Aorta (tissue), 5 donors: ENCODE measurements around the gene ARHGAP32. TPM values are rescaled to one million over a fixed set of nuclear protein-coding genes. Genes with fewer than 3 reads are reported as not detected.

Experiments
- ATAC-seq: fragments of 200-7000 bp; cut with Tn5 transposase; one replicate; pipeline ENCODE4 v1.9.1; 2022; ENCODE audit warnings: moderate library complexity; ENCODE audit not compliant: low FRiP score
- DNase-seq, 2 donors: peaks; one replicate each; pipeline ENCODE4 v3.0.0-alpha.2; 2020
- H3K27ac ChIP-seq, 2 donors: one replicate each; pipeline ENCODE4 v1.5.1; 2013; ENCODE audit warnings: low read length in 2 of 2, mild to moderate bottlenecking in 2 of 2, moderate library complexity in 2 of 2, control low read depth in 1 of 2, inconsistent platforms in 1 of 2, low read depth in 1 of 2
- H3K27me3 ChIP-seq, 2 donors: one replicate each; pipeline ENCODE4 v1.6.1; 2013; ENCODE audit warnings: control low read depth in 1 of 2, low read length in 1 of 2, mild to moderate bottlenecking in 1 of 2, moderate library complexity in 1 of 2; ENCODE audit not compliant: insufficient read depth in 2 of 2, control insufficient read depth in 1 of 2
- H3K36me3 ChIP-seq, 2 donors: one replicate each; pipeline ENCODE4 v1.6.1; 2013; ENCODE audit warnings: control low read depth in 1 of 2, low read length in 1 of 2, mild to moderate bottlenecking in 1 of 2; ENCODE audit not compliant: insufficient read depth in 2 of 2, control insufficient read depth in 1 of 2
- H3K4me1 ChIP-seq, 2 donors: one replicate each; pipeline ENCODE4 v1.6.1; 2013; ENCODE audit warnings: low read length in 2 of 2, control low read depth in 1 of 2, mild to moderate bottlenecking in 1 of 2, moderate library complexity in 1 of 2; ENCODE audit not compliant: insufficient read depth in 2 of 2, control insufficient read depth in 1 of 2
- H3K4me3 ChIP-seq, 2 donors: one replicate each; pipeline ENCODE4 v1.5.1; 2013; ENCODE audit warnings: low read length in 2 of 2, control low read depth in 1 of 2, mild to moderate bottlenecking in 1 of 2
- H3K9me3 ChIP-seq: one replicate; pipeline ENCODE4 v1.6.1; 2013; ENCODE audit warnings: mild to moderate bottlenecking, low read length; ENCODE audit not compliant: control insufficient read depth
- WGBS, 2 donors: extraction: QIAGEN DNeasy Blood & Tissue Kit; methylation state at CpG; one replicate each; pipeline ENCODE4 v1.1.7; 2013; 5-methylcytosine and 5-hydroxymethylcytosine counted together
- intact Hi-C, 2 donors: fragments of 100-400 bp; cut with DNase I; formaldehyde crosslinking; loops; one replicate each; pipeline versions ENCODE4 v1.14.2 to v1.15.0; 2022
- long read RNA-seq, 2 donors: library from polyadenylated mRNA; unstranded; transcript quantifications; one replicate each; pipeline ENCODE4 v2.0.0, GENCODE V29; 2020 to 2021
- polyA plus RNA-seq, 2 donors: library from polyadenylated mRNA; stranded (reverse); fragments of 200-250 nt; gene quantifications; one replicate each; pipeline ENCODE4 v1.2.3, GENCODE V29; 2013
- total RNA-seq, 2 donors: library from RNA; stranded (reverse); fragmentation: NEBNext Ultra II Directional; extraction: Animal tissue kit (Norgen Biotek cat#: 25700); gene quantifications; one replicate each; pipeline ENCODE4 v1.2.1, GENCODE V29; 2021
- donor health status: healthy with polysubstance abuse.
- donor health status: Bipolar disorder and iron deficiency.
- donor health status: DM: no; HTN: no; CAD: no.
- donor health status: DM: no; HTN: no; CAD: no.
- donor health status: DM: yes; HTN: yes; CAD: no.

Gene ARHGAP32
- total RNA-seq (10 to 100 TPM; 14.4 to 21.3 TPM), polyA plus RNA-seq (1 to 10 TPM; 1.8 to 3.4 TPM)
- long read RNA-seq, donor 1, partial matches to known transcripts, result 0 of 12 reads
- long read RNA-seq, donor 1, other reads (novel, unspliced or antisense), result 12 of 12 reads
- long read RNA-seq, donor 2, partial matches to known transcripts, result 2 of 8 reads
- long read RNA-seq, donor 2, other reads (novel, unspliced or antisense), result 6 of 8 reads

DNA sequence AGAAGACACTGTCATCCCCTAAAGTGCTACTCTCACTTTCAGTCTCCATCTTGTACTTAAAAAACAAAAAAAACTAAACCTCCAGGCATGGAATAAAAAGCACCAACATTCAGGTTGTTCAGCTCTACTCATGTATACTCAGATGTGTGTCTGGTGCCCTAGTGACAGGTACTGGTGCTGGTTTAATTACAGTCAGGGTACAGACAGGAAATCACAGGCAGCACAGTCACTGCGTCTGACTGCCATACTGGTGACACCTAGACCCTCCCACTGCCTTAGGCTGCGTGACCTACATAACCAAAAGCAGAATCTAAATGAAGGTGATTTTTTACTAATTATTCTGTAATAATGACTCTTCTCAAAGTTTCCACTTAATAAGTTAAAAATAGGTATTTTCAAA, at the start of gene ARHGAP32:
Gene ARHGAP32 (minus strand): TSS at position 176 of the 400 bp plus-strand sequence. CDS start 127 bp downstream, at position 49.
- DNase-seq, result no peak
- H3K36me3 ChIP-seq, result no peaks in the 10 kb centered on the region
- WGBS, 2 donors, result 91 to 96% methylated on average over 2 of the region's 2 CpGs
- no peaks in the 10 kb centered on the region for H3K4me1 ChIP-seq
- no peaks in the 10 kb centered on the region for H3K9me3 ChIP-seq
- no peak within 1 kb of the TSS for H3K27ac ChIP-seq
- H3K4me3 ChIP-seq, result no peak within 1 kb of the TSS
- no peaks in the 10 kb centered on the region for H3K27me3 ChIP-seq
- intact Hi-C loops, result no loop called here
- ATAC-seq, result no peak

DNA sequence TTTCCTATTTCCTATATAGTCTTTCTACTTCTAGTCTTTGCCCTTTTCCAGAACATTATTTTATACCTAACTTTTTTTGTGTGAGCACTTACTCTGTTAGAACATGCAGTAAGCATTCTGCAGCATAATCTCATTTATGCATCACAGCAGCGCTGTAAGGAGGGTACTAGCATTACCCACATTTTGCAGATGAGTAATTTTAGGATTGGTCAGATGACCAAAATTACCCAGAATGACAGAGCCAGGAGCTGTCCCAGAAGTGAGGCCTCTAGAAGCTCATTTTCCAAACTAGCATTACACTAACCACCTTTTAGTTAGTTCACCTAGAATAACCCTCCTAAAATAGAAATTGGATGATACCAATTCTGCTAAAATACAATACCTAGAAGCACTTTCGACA, 47.1 kb upstream of the ARHGAP32 start:
- WGBS, 2 donors, result 97 to 99% methylated on average over 2 of the region's 2 CpGs
- no peak for DNase-seq
- Histone ChIP-seq H3K27ac (no peak overlapping the region), H3K36me3 (no peaks in the 10 kb centered on the region), H3K4me1 (no peaks in the 10 kb centered on the region), H3K4me3 (no peak overlapping the region), H3K27me3 (no peaks in the 10 kb centered on the region), H3K9me3 (no peaks in the 10 kb centered on the region)
- ATAC-seq, result no peak
- intact Hi-C loops, result no loop called here

DNA sequence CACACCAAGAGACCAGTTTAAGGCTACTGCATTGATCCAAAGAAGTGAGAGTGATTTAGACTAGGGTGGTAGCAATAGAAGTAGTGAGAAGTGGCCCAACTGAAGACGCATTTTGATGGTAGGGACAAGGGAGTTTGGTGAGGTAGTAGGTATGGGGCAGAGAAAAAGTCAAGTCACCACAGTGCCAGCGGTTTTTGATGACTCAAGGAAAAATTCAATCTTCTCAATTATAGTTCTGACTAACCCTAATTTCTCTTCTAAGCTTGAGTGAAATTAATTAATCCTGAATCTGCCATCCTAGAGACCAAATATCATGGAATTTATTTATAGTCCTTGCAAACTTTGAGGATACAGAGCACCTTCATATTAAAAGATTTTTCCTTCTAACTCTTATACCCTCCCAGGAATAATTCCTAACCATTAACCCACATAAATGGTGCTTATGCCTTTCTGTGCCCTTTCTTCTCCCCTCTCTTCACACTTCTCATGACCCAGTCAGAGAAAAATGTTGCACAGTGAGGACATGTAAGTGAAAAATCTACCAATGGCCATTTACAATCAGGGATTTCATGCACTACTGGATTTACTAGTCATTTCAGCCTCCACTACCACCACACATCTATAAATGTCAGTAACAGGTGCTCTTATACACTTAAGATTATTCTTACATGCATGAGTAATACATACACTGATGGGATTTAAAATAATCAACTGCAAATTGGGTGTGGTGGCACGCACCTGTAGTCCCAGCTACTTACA, 45.9 kb upstream of the ARHGAP32 start:
- intact Hi-C loops, result no loop called here

DNA sequence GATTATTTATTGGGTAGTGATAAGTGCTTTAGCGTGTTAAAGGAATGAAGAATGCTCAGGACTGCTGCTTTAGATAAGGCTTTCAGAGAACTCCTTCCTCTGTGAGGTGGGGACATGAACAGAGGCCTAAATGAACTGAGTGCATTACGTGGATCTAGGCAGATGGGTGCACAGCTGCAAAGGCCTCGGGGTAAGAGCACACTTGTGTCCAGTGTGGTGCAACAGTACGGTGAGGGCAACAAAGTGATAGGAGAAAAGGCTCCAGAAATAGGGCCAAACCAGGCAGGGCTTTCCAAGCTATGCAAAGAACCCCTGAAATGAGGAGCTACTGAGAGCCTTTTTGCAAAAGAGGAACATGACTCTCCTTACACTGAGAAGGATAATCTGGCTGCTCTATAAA, 45.3 kb upstream of the ARHGAP32 start:
- H3K4me3 ChIP-seq, result no peak overlapping the region
- no peak overlapping the region for H3K27ac ChIP-seq
- ATAC-seq (no peak), DNase-seq (no peak)
- H3K27me3 ChIP-seq, result no peaks in the 10 kb centered on the region
- H3K36me3 ChIP-seq, result no peaks in the 10 kb centered on the region
- H3K9me3 ChIP-seq, result no peaks in the 10 kb centered on the region
- H3K4me1 ChIP-seq, result no peaks in the 10 kb centered on the region
- 85 to 92% methylated on average over 4 of the region's 4 CpGs for WGBS, 2 donors
- intact Hi-C loops, result no loop called here

More for the DNA sequence above, 45.9 kb upstream of the ARHGAP32 start:
- ATAC-seq (no peak), DNase-seq (no peak)
- no peaks in the 10 kb centered on the region for H3K4me1 ChIP-seq
- no peaks in the 10 kb centered on the region for H3K9me3 ChIP-seq
- H3K36me3 ChIP-seq, result no peaks in the 10 kb centered on the region
- H3K27ac ChIP-seq, result no peak overlapping the region
- WGBS, 2 donors, result 97 to 99% methylated on average over 3 of the region's 3 CpGs
- H3K4me3 ChIP-seq, result no peak overlapping the region
- H3K27me3 ChIP-seq, result no peaks in the 10 kb centered on the region

DNA sequence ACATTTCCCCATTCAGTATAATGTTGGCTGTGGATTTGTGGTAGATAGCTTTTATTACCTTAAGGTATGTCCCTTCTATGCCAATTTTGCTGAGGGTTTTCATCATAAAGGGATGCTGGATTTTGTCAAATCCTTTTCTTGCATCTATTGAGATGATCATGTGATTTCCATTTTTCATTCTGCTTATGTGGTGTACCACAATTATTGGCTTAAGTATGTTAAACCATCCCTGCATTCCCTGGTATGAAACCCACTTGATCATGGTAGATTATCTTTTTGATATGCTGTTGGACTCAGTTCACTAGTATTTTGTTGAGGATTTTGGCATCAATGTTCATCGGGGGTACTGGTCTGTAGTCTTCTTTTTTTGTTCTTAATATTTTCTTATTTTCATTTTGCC, 44.7 kb upstream of the ARHGAP32 start:
- H3K27ac ChIP-seq, result no peak overlapping the region
- no peak for DNase-seq
- H3K9me3 ChIP-seq, result no peaks in the 10 kb centered on the region
- no peak overlapping the region for H3K4me3 ChIP-seq
- no peaks in the 10 kb centered on the region for H3K27me3 ChIP-seq
- ATAC-seq, result no peak
- intact Hi-C loops, result no loop called here
- no peaks in the 10 kb centered on the region for H3K36me3 ChIP-seq
- 96 to 97% methylated on average over 1 of the region's 1 CpG for WGBS, 2 donors
- H3K4me1 ChIP-seq, result no peaks in the 10 kb centered on the region

DNA sequence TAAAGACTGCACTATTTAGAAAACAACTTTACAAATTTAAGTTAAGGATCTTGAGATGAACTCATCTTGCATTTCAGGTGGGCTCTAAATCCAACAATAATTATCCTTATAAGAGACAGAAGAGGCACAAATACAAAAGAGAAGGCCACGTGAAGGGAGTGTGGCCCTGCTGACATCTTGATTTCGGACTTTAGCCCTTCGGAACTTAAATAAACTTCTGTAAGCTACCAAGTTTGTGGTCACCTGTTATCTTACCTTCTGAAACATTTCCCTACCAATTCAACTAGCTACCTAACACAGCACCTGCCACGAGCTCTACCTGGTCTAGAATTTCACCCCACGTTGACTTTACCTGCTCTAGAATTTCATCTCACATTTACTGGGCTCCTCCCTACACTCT, 42.9 kb upstream of the ARHGAP32 start:
- WGBS, 2 donors, result 96% methylated on average over 5 of the region's 5 CpGs
- Histone ChIP-seq H3K9me3 (no peaks in the 10 kb centered on the region), H3K4me1 (no peaks in the 10 kb centered on the region), H3K4me3 (no peak overlapping the region), H3K36me3 (no peaks in the 10 kb centered on the region), H3K27me3 (no peaks in the 10 kb centered on the region), H3K27ac (no peak overlapping the region)
- no peak for DNase-seq
- intact Hi-C loops, result no loop called here
- ATAC-seq, result no peak

DNA sequence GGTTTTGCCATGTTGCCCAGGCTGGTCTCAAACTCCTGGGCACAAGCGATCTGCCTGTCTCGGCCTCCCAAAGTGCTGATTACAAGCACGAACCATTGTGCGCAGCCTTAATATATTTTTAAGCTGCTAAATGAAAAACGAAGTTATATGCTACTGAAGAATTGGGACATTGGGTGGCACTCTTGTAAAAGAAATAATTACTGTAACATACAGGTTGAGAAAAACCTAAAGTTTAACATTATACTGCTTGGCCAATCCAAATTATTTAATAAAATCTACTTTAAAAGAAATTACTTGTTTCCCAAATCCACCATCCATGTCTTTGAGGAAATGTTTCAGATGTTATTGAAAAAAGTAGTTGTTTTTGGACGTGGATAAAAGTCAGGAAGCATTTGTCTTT, 37.9 kb upstream of the ARHGAP32 start:
- H3K4me1 ChIP-seq, result no peaks in the 10 kb centered on the region
- no peaks in the 10 kb centered on the region for H3K36me3 ChIP-seq
- H3K4me3 ChIP-seq, result no peak overlapping the region
- ATAC-seq (no peak), DNase-seq (no peak)
- intact Hi-C loops, result no loop called here
- no peak overlapping the region for H3K27ac ChIP-seq
- no peaks in the 10 kb centered on the region for H3K27me3 ChIP-seq
- 69 to 81% methylated on average over 6 of the region's 6 CpGs for WGBS, 2 donors
- no peaks in the 10 kb centered on the region for H3K9me3 ChIP-seq

DNA sequence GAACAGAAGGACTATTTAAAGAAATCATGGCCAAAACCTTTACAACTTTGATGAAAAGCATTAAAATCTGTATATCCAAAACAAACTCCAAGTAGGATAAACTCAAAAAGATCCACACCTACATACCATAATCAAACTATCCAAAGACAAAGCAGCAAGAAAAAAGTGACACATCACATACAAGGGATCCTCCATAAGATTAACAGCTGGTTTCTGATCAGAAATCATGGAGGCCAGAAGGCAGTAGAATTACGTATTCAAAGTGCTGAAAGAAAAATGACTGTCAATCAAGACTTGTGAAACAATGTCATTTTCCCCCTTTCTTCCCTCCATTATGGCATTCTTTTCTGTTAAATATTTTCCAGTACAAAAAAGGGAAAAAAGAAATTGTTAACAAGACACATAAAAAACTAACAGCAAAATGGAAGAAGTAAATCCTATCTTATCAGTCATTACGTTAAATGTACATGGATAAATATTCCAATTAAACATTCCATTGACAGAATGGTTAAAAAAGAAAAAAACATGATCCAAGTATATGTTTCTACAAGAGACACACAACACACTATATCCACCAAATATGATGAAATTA, 34.2 kb upstream of the ARHGAP32 start:
- Histone ChIP-seq H3K36me3 (no peaks in the 10 kb centered on the region), H3K4me1 (no peaks in the 10 kb centered on the region), H3K27ac (no peak overlapping the region), H3K4me3 (no peak overlapping the region), H3K27me3 (no peaks in the 10 kb centered on the region), H3K9me3 (no peaks in the 10 kb centered on the region)
- intact Hi-C loops, result no loop called here
- DNase-seq (no peak), ATAC-seq (no peak)
- WGBS, 2 donors, result 95 to 98% methylated on average over 2 of the region's 2 CpGs

DNA sequence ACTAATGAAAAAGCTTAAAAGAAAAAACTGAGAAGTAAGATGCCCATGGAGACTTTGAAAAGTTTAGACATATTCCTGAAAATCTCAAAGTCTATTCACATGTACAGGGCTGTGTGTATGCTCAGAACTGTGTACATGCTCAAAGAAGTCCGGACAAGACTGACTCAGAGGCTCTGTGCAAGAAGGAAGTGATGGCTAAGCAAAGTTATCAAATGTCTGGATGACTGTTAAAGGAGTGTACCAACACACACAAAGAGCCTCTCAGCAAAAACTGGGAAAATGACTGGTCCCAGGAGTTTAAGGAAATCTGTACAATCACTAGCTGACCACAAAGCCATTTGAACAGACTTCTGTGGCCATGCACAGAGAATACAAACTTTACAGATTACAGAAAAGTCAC, 33.1 kb upstream of the ARHGAP32 start:
- Histone ChIP-seq H3K36me3 (no peaks in the 10 kb centered on the region), H3K27me3 (no peaks in the 10 kb centered on the region), H3K27ac (no peak overlapping the region), H3K9me3 (no peaks in the 10 kb centered on the region), H3K4me3 (no peak overlapping the region), H3K4me1 (no peaks in the 10 kb centered on the region)
- WGBS, 2 donors, result 90 to 91% methylated on average over 1 of the region's 1 CpG
- no peak for ATAC-seq
- intact Hi-C loops, result no loop called here
- DNase-seq, result no peak
